ENCODE results near the gene KLHL29. TPM values are rescaled to one million over a fixed set of nuclear protein-coding genes. Genes with fewer than 3 reads are reported as not detected.
A peak's percentile ranks its signal among the peaks of the same experiment; 100 is the strongest.

KLHL29 gene
- total and polyA plus RNA-seq, 4 donors: 0.29 to 2.3 (median 0.68) TPM

- no peak for DNase-seq (ENCODE audit: low spot score)
- TF ChIP-seq ATF3 (IDR thresholded peaks at IDR 0.05) (no peak), NR2F2 (IDR thresholded peaks at IDR 0.05) (no peak), FOXA1 (IDR thresholded peaks at IDR 0.05) (no peak), REST (IDR thresholded peaks at IDR 0.05) (no peak), YY1 (IDR thresholded peaks at IDR 0.05) (no peak), HNF4A (conservative IDR thresholded peaks at IDR 0.05) (no peak), RXRA (IDR thresholded peaks at IDR 0.05) (no peak), RAD21 (IDR thresholded peaks at IDR 0.05) (no peak), EGR1 (IDR thresholded peaks at IDR 0.05; ENCODE audit: low read depth in 2 of 2) (no peak), TAF1 (conservative IDR thresholded peaks at IDR 0.05) (no peak), SP1 (IDR thresholded peaks at IDR 0.05) (no peak)
Observed at GRCh38 chr2:23633966-23634365, 249.0 kb downstream of the KLHL29 start.

GRCh38 chr2:23635442-23636340 lies 250.7 kb downstream of the KLHL29 start:
- no peaks in the 10 kb centered on the region for H3K36me3 ChIP-seq (ENCODE audit: control insufficient read depth in 4 of 4, insufficient read depth in 3 of 4, low read depth in 1 of 4, low read length in 3 of 4)
- H3K27ac ChIP-seq (ENCODE audit: low read depth in 1 of 2, low read length in 2 of 2): no peak overlapping the region
- H3K9ac ChIP-seq (ENCODE audit: low read depth in 1 of 2, low read length in 2 of 2): no peak overlapping the region
- no peak for TF ChIP-seq MAX (IDR thresholded peaks at IDR 0.05)
- no peak for TF ChIP-seq NR2F2 (IDR thresholded peaks at IDR 0.05)
- TF ChIP-seq HNF4A (conservative IDR thresholded peaks at IDR 0.05): no peak
- no peak for TF ChIP-seq SP1 (IDR thresholded peaks at IDR 0.05)
- TF ChIP-seq RXRA (IDR thresholded peaks at IDR 0.05): no peak
- no peak for TF ChIP-seq FOXA1 (IDR thresholded peaks at IDR 0.05)
- no peak for TF ChIP-seq FOXA2 (IDR thresholded peaks at IDR 0.05)
- TF ChIP-seq JUND (IDR thresholded peaks at IDR 0.05): no peak
- DNase-seq (ENCODE audit: low spot score): no peak
- 88% methylated on average over 23 of the region's 23 CpGs for WGBS
- no peaks in the 10 kb centered on the region for H3K9me3 ChIP-seq (ENCODE audit: control insufficient read depth in 4 of 4, low read length in 3 of 4)
- no peaks in the 10 kb centered on the region for H3K27me3 ChIP-seq (ENCODE audit: control insufficient read depth in 4 of 4, insufficient read depth in 4 of 4, low read length in 3 of 4)
- no peak overlapping the region for H3K4me3 ChIP-seq (ENCODE audit: low read depth in 1 of 3, low read length in 3 of 3)
- H3K4me1 ChIP-seq (ENCODE audit: control insufficient read depth in 4 of 4, insufficient read depth in 4 of 4, low read length in 3 of 4): no peaks in the 10 kb centered on the region

More at GRCh38 chr2:23633966-23634365, 249.0 kb downstream of the KLHL29 start:
- no peaks in the 10 kb centered on the region for H3K27me3 ChIP-seq (ENCODE audit: control insufficient read depth in 4 of 4, insufficient read depth in 4 of 4, low read length in 3 of 4)
- H3K4me3 ChIP-seq (ENCODE audit: low read depth in 1 of 3, low read length in 3 of 3): no peak overlapping the region
- no peaks in the 10 kb centered on the region for H3K36me3 ChIP-seq (ENCODE audit: control insufficient read depth in 4 of 4, insufficient read depth in 3 of 4, low read depth in 1 of 4, low read length in 3 of 4)
- WGBS: 93% methylated on average over 8 of the region's 8 CpGs
- no peak overlapping the region for H3K9ac ChIP-seq (ENCODE audit: low read depth in 1 of 2, low read length in 2 of 2)
- no peak overlapping the region for H3K27ac ChIP-seq (ENCODE audit: low read depth in 1 of 2, low read length in 2 of 2)
- no peaks in the 10 kb centered on the region for H3K4me1 ChIP-seq (ENCODE audit: control insufficient read depth in 4 of 4, insufficient read depth in 4 of 4, low read length in 3 of 4)
- no peaks in the 10 kb centered on the region for H3K9me3 ChIP-seq (ENCODE audit: control insufficient read depth in 4 of 4, low read length in 3 of 4)

GRCh38 chr2:23636426-23636825 lies 251.4 kb downstream of the KLHL29 start:
- H3K27ac ChIP-seq (ENCODE audit: low read depth in 1 of 2, low read length in 2 of 2): no peak overlapping the region
- no peak for DNase-seq (ENCODE audit: low spot score)

More at GRCh38 chr2:23636426-23636825, 251.4 kb downstream of the KLHL29 start:
- H3K36me3 ChIP-seq (ENCODE audit: control insufficient read depth in 4 of 4, insufficient read depth in 3 of 4, low read depth in 1 of 4, low read length in 3 of 4): no peaks in the 10 kb centered on the region
- TF ChIP-seq RAD21 (IDR thresholded peaks at IDR 0.05) (peak; percentile 32 to 62), ATF3 (IDR thresholded peaks at IDR 0.05) (no peak), GABPA (IDR thresholded peaks at IDR 0.05 in 1 of 2, conservative IDR thresholded peaks at IDR 0.05 in 1 of 2) (no peak)
- H3K4me3 ChIP-seq (ENCODE audit: low read depth in 1 of 3, low read length in 3 of 3): no peak overlapping the region
- H3K4me1 ChIP-seq (ENCODE audit: control insufficient read depth in 4 of 4, insufficient read depth in 4 of 4, low read length in 3 of 4): no peaks in the 10 kb centered on the region
- H3K27me3 ChIP-seq (ENCODE audit: control insufficient read depth in 4 of 4, insufficient read depth in 4 of 4, low read length in 3 of 4): no peaks in the 10 kb centered on the region
- 77% methylated on average over 11 of the region's 11 CpGs for WGBS
- H3K9me3 ChIP-seq (ENCODE audit: control insufficient read depth in 4 of 4, low read length in 3 of 4): no peaks in the 10 kb centered on the region
- H3K9ac ChIP-seq (ENCODE audit: low read depth in 1 of 2, low read length in 2 of 2): no peak overlapping the region

All from liver (tissue), 9 donors.